ENCODE measurements around the gene IRAK4.

IRAK4 gene

DNA sequence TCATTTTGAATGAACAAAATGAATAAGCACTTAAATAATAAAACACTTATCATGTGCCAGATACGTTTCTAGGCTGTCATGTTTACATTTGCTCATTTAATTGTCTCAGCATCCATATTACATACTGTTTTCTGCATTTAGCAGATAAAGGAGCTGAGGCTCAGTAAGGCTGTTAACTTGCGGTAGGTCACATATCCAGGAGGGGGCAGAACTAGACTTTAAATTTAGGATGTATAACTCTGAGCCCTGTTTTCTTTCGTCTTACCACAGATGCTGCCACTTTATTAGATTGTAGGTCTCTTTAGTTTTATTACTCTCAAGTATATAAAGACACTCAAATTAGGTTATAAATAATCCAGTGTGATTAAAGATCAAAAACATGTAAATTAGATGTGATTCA lies 17.7 kb downstream of the IRAK4 start:
- no peak for DNase-seq

DNA sequence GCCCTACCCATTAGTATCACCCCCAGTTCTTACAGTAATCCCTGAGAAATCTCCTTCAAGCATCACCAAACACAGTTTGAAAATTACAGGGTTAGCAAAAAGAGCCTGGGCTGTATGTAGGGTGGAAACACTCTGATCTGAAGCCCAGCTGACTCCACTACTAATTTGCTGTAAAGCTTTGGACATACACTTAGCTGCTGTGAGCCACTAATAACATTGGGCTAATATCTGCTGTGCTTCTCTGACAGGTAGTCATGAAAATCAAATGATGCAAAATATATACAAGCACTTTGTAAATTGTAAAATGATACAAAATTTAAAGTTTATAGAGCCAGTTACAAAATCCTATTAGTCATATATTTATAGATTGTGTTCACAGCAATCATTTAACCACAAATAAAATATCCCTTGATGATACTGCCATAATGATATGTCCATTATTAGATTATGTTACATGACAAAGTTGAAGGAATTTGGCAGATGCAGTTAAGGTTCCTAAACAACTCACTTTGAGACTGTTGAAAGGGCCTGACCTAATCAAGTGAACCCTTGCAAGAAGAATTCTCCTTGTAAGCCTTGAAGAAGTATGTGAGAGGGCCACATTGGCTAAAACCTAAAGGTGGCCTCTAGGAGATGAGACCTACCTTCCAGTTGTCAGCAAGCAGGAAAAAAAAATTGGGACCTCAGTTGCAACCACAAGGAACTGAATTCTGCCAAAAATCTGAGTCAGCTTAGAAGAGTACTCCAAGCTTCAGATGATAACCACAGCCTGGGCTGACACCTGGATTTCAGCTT lies 28.3 kb downstream of the IRAK4 start:
- DNase-seq: no peak

DNA sequence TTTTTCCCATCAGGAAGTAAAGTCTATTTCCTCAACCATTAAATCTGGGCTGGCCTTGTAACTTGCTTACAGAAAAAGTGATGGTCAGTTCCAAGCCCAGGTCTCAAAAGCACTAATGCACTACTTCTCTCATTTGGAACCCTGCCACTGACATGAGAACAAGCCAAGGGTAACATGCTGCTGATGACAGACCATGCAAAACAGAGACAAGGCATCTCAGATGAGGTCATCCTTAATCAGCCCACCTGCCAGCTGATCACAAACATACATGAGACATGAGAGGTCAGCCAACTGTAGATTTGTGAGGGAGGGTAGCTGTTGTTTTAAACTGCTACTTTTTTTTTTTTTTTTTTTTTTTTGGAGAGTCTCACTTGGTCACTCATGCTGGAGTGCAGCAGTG lies 31.2 kb downstream of the IRAK4 start:
- DNase-seq: no peak

DNA sequence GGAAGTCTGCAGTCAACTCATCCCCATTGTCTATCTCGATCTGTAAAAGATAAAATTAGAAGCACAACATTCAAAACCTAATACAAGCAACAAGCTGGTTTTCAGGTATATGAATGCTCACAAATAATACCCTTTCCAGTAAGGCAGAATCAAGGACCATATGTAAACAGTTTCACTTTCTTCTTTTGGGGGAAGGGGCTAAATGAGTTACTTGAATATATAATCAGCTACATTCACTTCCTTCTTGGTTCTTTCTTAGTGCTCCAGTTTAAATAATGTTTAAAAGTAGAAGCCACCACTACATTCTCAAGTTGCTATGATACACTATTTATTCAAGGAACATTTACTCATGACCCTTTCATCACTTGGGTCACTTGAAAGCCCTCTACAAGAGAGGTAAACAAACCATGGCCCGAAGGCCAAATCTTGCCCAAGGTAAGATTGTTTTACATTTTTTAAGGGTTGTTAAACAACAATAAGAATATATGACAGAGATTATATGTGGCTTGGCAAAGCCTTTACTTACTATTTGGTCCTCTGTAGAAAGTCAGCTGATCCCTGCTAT lies 37.0 kb downstream of the IRAK4 start:
- no peak for DNase-seq

DNA sequence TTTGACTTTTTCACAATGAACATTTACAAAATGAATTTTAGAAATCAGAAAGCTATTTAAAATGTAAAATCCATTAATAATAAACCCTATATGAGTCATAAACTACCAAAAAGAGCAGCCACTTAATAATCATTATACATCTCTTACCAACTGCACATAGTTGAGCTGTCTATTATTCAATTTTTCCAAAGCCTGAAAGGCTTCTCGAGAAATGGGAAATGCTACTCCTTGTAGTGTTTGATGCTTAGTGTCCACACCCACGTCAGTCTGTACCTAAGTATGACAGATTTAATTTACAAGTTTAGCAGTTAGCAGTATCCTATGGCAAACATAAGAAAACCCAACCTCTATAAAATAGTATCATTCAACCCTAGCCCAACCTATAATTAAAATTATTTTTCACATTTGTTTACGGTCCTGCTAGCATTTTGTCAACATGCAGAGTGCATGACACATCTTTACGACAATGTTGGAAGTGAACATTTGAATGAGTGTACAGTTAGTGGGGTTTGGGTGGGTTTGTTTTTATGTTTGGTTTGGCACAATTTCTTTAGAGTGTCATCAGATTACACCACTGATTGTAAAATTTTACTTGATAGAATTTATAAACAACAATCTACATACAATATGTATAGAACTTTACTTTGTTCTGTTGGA lies 38.9 kb downstream of the IRAK4 start:
- DNase-seq: no peak

DNA sequence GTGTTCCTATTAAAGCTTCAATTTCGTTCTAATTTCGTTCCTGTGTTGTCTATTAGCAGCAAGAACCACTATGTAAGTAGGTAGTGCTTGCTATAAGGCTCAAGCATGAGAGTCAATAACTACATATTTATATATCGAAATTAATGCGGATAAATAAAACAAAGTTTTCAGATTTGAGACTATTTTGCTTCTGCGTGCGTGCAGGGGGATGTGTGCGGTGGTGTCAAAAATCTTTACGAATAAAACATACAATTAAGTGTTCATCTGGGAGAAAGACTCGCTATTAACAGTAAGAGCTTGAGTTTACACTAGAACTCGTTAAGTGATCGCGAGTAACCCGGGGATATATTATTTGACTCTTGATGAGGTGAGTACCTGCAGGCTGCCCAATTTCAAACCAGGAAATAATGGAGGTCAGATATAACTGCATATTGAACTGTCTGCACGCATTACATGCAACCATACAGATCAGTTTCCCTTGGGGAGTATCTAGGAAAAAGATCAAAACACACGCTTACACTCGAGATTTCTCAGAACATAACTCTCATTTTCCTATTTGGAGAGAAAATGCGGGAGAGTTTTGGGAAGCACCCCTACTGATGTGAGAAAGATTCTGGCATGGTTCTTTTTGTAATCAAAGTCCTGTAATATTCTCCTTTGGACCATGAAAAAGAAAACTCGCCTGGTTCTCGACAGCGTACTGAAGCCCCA lies 46.6 kb downstream of the IRAK4 start:
- no peak for DNase-seq

DNA sequence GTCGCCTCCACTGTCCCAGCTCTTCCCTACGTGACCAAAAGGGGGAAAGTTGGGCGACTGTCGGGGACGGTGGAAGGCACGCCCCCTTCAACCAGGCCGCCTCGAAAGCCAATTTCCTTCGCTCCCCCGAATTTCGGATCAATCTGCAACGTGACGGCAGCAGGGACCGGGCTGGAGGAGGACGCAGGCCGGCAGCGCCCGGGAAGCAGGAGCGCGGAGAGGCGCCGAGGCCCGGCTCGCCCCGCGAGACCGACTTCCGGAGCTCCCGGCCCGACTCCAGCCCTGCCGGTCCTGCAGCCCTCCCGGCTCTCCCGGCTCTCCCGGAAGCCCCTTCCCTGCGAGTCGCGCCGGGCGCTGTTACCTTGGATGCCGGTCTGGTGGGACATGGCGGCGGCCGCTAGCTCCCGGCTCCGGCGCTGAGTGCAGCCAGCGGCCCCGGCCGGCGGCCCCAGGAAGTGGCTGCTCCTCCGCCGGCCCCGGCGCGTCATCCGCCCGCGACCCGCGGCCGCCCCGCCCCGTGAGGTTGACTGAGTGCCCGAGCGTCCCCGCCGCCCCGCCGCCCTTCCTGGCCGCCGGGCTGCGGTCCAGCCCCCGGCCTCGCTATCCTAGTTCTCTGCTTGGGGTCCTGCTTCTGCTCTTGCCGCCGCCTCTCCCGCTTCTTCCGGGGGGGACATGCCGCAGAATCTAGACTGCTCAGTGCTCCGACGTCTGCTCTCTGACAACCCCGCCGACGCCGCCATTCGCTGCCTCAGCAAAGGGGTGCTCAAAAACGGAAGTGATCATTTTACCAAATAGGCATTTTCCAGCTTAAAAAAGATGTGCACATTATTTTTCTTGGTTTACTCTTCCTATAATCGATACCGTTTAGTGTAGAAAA lies 47.3 kb downstream of the IRAK4 start, which contains the start of gene TWF1:
TSS of gene TWF1 (minus strand) at position 458 of the 877 bp plus-strand sequence. CDS start at position 386, 72 bp downstream.
- DNase-seq: peak; percentile 89

DNA sequence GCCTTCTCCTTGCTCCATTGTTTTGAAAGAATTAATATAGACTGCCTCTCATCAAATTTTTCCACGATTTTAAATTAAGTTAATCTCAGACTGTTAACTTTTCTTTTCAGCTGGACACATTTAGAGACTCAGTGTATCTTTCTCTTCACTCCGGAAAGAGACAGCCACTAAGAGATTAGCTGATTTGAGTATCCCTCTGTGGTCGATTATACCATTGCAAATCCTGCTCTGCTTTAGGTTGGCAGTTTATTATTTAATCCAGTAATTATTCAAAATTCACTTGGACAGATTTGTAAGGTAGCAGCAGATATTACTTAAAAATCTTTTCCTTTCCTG lies 48.0 kb downstream of the IRAK4 start:
- no peak for DNase-seq

DNA sequence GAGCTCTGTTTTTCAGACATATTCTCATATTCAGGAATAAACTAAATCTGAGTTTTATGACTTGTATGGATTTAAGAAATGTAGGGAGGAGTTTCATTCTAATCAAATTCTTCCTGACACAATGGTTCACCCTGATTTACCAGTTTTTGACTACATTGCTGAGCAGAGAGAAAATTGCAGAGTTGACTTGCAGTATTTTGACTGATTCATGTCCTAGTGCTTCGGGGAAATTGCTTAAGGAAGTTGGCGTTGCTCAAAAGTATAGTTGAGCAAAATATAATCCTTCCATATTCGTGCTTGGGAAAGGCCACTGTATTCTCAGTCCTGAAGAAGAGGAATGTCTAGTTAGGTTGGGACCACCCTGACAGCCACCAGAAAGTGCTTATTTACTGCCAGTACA lies 48.6 kb downstream of the IRAK4 start:
- DNase-seq: no peak

DNA sequence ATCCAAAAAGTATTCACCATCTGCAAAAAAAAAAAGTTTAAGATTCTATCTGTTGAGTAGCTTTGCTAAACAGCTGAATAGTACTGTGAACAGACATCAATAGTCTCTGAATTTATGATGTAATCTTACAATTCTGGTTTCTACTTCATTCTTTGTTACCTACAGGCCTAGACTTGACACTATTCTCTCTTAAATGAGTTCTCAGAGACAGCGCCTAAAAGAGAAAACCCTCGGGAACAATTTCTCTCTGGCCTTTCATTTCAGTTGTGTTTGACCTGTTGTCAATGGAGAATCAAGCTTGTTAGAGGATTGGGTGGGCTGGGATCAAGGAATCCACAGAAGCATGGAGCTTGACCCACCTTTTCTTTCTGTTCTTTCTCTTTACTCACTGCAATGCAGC lies 53.3 kb downstream of the IRAK4 start:
- DNase-seq: no peak

DNA sequence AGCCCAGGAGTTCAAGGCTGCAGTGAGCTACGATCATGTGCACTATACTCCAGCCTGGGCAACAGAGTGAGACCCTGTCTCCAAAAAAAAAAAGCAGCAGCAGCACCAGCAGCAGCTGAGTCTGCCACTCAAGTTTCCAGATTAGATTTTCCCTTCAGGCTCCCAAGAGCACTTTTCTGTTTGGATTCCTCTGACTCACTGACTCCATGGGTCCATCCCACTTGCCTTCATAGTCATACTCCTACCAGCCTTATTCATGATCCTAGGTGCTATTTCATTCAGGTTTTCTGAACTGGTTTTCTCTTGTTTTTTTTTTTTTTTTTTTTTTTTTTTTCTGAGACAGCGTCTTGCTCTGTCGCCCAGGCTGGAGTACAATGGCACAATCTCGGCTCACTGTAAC lies 54.2 kb downstream of the IRAK4 start:
- DNase-seq: no peak

DNA sequence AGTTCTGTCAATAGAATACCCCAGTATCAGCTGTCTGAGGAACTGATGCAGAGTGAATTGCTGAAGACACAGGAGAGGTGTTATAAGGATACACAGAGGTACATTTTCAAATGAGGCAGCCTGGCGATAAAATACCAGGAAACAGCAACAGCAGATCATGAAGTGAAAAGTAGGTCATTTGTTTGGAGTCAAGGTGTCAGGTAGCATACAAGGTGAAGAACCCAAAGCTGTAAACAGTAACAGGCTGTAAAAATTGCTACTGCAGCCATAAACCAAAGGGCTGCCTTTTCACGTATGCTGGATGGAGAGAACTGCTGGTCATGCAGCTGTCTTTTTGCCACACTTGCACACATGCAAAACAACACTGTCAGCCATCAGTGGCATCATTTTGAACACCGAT lies 56.7 kb downstream of the IRAK4 start:
- DNase-seq: no peak

DNA sequence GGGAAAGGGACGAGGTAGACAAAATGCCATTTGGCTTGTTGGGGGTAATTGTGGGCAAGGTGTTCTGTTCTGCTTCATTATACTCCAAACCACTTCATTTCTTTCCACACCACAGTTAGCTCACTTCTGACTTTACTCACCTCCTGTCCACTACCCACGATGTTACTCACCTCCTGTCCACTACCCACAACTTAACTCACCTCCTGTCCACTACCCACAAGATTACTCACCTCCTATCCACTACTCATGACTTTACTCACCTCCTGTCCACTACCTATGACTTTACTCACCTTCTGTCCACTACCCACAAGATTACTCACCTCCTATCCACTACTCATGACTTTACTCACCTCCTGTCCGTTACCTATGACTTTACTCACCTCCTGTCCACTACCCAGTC lies 57.4 kb downstream of the IRAK4 start:
- DNase-seq: no peak

DNA sequence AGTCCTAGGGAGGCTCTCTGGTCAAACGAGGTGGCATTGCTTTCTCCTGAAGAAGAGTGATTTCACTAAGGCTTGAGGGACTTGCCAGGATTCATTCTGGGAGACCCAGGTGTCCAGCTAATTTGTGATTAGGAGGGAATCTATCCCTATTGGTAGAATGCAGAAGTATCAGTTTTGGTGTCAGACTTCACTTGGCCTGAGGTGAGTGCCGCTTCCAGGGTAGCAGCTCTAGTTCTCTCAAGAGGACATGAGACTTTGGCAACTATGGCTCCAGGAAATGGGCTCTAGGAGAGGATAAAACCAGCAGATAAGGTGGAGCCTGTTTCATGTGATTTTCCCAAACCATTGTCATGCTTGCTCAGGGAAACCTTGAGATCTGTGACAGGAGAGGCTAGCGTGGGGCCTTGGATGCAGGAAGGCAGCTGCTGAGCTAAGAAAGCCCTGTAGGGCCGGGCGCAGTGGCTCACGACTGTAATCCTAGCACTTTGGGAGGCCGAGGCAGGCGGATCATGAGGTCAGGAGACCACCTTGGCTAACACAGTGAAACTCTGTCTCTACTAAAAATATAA lies 65.5 kb downstream of the IRAK4 start:
- no peak for DNase-seq

DNA sequence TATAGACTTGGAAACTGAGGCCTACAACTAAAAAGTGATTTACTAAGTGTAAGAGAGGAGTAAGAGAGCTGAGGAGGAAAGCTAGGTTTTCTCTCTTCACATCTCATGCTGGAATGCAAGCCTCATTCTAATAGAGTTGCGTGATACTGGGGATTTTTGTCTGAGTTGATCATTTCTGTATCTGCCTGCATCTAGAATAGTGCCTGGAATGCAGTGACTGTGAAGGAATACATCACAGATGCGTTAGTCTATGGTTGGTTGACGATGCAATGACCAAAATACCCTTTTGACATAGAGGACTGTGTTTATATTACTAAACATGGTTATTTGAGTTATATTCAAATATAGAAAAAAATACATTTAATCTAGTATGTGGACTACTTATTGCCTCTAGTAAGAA lies 67.9 kb downstream of the IRAK4 start:
- DNase-seq: no peak

DNA sequence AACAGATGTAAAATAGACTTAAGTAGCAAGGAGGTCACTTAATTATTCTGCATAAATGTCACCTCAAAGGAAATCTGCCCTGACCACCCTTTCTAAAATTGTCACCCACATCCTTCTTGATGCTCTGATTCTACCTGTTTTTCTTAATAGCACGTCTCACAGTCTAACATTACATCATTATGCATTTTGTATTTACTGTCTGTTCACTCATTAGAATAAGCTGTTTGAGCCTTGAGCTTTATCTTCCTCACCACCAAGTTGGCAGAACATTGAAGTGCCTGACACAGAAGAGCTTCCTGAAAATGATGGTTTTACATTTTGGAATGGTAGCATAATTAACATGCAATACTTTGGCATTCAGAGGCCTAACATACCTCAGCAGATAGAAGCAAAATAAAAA lies 68.3 kb downstream of the IRAK4 start:
- no peak for DNase-seq

DNA sequence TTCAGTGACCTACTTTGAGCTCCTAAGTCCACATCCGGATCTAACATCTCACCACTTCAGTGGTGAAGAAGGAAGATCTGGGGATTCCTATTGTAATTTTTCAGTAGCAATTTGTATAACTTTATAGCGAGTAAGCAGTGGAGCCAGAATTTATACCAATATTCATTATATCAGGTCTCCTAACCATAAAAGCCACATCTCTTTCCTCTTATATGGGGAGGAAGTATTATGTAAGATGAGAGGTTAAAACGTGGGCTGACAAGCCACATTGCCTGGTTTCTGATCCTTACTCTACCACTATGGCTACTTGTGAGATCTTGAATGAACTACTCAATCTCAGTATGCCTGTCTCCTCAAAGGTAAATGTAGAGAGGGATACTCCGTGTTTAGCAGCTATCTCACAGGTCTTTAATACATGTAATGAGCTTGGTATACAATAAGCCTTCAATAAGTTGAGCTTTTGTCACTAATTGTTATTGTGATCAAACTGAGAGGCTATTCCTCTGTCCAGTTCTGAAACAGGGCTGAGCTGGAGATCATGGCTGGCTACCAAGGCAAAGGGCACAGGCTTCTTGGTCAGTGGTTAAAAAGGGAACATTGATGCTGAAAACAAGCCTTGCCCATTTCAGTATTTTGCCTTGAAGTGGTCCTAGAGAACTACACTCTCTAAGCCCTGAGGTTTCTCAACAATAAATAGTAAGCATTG lies 73.9 kb downstream of the IRAK4 start:
- no peak for DNase-seq

DNA sequence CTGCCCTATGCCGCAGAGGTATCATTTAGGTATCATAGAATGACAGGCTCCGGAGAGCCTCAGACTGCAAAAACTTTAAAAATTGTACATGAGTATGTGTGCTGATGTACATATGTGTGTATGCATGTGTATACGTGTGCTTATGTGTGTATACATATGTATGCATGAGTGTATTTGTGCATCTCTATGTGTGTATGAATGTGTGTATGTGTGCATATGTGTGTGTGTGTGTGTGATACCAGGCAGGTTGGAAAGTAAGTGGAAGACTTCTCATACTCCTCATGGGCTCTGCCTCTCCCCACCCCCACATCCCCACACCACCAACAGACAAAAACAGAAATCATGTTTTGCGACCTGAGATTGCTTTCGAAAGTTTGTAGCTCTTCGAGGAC lies 76.5 kb downstream of the IRAK4 start:
- no peak for DNase-seq

DNA sequence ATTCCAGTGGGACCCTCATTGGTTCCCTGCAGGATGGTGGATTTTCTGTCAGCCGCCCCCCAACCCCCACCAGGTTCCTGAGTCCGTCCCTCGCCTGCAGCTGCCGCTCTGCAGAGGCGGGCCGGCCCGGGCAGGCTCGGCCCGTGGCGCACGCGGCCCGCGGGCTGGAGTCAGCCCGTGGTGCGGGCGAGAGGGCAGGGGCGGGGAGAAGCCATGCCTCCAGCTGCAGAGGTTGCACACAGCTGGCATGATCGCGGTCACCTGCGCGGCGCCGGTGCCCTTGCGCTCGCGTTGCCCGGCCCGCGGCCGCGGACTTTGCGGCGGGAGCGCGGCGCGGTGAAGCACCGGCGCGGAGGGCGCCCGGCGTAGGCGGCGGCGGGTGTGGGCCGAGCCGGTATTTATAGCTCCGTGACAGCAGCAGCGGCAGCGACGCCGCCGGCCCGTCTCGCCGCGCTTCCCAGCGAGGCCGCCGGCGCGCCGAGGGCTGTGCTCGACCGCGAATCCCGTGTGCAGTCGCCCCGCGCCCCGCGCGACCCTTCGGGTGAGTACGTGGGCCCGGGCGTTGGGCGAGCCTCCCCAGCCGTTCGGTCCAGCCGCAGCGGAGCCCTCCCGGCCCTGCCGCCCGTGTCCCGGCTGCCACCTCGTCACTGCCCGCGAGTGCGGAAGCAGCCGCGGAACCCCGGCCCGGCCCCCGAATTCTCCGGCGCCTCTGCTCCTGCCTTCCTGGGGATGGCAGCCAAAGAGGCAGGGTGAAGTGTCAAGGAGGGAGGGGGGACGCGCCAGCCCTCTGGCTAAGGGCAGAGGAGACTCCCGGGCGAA lies 77.1 kb downstream of the IRAK4 start, which contains the start of gene TMEM117:
TSS of gene TMEM117 (plus strand) at position 426 of the 819 bp plus-strand sequence.
- peak; percentile 72 for DNase-seq

DNA sequence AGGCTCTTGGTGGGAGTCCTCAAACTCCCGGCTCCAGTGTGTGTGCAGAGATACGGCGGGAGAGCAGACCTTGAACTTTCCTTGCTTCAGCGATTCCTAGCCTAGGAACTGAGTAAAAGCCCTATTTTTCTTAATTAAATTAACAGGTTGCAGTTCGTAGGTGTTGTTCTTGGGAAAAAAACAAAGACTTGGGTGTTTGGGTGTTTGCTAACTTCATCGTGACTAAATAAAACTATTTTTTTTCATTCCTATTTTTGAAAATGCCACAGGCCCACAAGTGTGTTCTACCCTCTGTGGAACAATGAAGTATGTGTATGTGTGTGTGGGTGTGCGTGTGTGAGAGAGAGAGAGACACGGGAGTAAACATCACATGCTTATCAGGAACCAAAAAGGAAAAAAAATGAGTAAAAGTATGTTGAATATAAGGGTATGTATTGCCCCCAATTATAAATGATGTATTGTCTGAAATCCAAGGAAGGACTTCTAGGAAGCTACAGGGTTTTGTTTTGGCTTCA lies 77.8 kb downstream of the IRAK4 start:
- DNase-seq: no peak

Data from activated T-cell treated with anti-CD3 and anti-CD28 coated beads, Interleukin-2, amount 50 U/mL, for 1 hour (primary cell).